DMS53 (cell line): ENCODE results near the gene POU3F3.

Experiments used
- DNase-seq: peaks from one replicate; lab custom pipeline; 2025; lab: John Stamatoyannopoulos, UW

Gene POU3F3

GRCh38 chr2:104861351-104862057, 7.6 kb downstream of the POU3F3 start:
- DNase-seq = no peak

DNA sequence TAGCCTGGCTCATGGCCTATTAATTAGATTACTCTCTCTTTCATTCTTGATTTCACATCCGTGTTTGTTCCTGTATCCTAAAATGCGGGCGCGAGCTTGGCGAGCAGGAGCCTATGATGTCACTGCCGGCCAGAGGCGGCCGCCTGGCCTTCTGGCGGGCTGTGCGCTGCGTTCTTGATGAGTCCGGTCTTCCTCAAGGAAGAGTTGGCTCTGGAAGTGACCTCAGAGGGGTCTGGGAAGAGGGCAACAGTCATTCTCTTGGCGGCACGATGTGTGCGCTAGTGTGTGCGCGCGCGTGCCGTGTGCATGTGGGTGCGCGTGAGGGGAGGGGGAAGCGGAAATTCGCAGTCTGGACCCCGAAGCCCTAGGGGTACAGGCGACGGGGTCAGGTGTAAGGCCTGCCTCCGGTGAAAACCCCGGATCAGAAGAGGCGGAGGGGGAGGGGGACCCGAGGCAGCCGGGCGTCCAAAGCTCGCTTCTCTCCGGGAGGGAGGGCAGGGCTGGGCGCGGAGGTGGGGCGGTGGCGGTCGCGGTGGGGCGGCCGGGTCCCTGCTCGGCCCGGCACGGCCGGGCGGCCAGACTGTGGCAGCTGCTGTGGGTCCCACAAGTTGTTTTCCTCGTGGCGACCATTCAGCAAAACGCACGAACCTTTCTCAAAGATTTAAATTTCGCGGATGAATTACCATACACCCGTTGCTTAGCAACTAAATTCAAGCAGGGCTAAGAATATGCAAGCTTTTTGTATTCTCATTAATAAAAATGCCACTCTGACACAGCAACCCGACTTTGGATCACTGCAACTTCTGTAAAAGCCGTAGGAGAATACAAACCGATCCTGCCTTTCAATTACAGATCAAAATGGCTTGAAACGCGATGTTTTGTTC, 8.4 kb downstream of the POU3F3 start:
- no peak for DNase-seq

DNA sequence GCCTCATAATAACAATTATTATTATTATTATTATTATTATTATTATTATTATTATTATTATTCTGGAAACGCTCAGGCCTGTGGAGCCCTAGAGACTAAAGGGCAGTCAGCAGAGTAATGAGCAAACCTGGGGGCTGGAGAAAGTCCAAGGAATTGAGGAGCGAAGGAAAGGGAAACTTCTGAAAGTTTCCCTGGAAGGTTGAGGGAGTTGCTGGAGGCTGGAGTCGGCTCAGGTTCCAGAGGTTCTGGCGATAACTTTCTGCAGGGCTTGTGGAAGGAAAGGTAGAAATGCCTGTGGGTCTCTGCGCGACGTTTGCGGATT, 9.2 kb downstream of the POU3F3 start:
- DNase-seq = no peak

DNA sequence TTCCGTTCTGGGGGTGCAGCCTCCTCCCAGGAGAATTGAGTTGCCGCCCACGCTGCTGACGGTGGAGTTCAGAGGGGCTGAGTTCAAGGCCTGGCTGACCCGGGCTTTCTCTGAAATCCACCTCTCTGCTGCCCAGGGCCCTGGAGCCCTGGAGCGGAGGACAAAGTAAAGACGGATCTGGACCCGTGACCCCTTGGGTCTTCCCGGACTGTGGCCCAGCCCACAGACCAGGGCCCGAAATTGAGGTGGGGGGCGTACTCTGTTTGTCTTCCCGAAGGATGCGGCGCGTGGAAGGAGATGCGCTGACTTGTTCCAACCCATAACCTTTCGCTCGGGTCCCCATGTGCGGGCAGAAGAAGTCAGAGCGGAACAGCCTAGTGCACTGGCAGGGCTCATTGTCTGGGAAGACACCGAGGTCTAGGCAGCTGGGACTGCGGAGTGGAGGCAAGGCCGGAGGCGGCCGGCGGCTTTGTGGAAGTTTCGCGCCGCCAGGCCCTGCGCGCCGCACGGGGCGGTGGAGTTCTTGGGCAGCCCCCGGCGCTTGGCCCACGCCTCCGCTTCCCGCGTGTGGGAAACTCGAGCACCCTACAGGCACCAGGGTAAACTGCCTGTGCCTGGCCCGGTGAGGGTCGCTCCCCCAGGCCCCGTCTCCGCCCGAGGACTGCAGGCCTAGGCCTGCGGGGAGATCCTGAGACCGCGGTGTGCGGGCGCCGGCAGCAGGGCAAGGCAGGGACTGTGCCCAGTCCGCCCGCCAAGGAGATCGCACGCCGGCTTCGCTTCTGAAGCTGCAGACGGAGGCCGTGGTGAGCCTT, 9.8 kb downstream of the POU3F3 start:
- no peak for DNase-seq

DNA sequence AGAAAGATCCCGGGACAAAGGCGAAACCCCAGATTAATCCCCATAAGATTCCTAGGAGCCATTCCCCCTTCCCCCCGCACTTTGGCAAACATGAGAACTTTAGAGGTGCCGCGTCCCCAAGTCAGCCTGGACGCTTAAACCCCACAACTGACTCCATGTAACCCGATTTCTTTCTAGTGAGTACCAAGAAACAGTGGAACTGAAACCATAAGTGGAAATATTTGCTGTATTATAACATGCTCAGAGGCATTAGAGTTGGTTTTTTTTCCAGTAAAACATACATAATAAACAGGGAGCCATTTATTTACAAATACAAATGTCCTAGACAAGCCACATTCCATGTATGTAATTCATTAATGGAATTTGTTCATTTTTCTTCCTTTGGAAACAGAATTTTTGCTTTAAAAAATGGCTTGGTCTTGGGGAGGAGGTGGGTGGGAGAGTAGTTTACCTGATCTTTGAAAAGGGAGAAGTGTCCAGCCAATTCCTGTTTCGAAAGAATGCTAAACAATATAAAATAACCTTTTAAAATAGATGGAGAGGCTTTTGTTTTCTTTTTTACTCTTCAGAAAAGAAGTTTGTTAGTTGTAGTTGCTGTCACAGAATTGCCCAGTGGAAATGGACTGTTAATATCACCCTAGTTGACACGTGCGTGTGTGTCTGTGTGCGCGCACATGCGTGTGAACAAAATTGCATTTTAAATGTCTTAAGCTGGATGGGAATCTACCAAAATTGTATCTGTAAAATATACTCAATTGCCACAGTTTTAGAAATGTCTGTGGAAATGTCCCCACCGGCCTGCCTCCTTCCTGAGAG, 10.6 kb downstream of the POU3F3 start:
- no peak for DNase-seq

- no peak for DNase-seq
Observed at GRCh38 chr2:104865096-104865470, 11.2 kb downstream of the POU3F3 start.

GRCh38 chr2:104866122-104866864, 12.4 kb downstream of the POU3F3 start:
- no peak for DNase-seq

GRCh38 chr2:104866883-104867812, 13.2 kb downstream of the POU3F3 start:
- no peak for DNase-seq

- no peak for DNase-seq
Observed at GRCh38 chr2:104867813-104868504, 14.0 kb downstream of the POU3F3 start.

DNA sequence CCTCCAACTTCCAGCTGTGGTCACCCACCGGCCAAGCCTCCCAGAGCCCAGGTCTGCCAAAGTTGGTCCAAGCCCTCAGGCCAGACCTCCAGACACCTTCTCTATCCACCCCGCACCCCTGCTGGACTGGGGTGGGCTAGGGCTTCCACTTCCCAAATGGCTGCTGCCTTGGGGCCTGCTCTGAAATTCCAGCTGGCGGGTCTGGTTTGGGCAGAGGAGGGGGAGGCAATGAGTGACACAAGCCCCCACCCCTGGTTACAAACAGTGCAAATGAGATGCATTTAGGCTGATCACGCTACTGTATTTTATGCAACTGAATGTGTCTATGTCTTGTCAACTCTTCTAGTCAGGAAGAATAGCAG, 14.6 kb downstream of the POU3F3 start:
- no peak for DNase-seq

DNA sequence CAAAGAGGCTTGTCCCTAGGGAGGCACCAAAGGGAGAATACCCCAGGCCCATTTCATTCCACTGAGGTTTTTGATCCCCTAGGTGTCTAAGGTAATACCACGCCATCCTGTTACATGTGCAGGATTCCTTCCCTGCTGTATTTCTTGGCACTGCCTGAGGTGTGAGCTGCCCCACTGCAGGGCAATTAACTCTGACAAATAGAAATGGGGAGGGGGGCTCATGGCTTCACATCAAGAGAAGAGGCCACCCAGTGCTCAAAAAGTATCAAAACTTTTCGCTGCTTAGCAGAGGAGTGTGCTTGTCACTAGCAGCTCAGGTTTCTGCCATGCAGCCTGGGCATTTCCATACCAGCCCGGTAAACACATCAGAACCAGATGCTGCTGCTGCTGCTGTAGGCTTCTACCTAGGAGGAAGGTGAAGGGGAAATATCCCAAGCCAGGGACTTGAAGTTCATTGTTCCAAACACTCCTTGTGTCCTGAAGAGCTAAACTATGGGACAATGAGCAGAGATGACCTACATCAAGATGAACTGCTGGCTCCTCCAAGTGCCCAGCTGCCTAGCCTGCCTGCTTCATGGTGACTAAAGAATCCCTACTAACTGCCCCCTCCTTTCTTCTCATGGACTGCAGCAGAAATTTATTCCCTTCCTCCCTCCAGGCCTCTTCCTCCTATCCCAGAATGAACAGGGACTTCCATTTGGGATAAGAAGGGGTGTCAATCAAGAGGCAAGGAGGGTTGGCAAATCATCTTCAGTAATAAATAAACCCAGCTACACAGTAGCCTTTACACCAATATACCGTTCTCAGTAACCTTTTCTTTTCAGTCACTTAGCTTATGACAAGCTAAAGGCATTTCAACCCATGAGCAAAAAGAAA, 16.4 kb downstream of the POU3F3 start:
- no peak for DNase-seq

GRCh38 chr2:104871649-104871971, 17.7 kb downstream of the POU3F3 start:
- no peak for DNase-seq

DNA sequence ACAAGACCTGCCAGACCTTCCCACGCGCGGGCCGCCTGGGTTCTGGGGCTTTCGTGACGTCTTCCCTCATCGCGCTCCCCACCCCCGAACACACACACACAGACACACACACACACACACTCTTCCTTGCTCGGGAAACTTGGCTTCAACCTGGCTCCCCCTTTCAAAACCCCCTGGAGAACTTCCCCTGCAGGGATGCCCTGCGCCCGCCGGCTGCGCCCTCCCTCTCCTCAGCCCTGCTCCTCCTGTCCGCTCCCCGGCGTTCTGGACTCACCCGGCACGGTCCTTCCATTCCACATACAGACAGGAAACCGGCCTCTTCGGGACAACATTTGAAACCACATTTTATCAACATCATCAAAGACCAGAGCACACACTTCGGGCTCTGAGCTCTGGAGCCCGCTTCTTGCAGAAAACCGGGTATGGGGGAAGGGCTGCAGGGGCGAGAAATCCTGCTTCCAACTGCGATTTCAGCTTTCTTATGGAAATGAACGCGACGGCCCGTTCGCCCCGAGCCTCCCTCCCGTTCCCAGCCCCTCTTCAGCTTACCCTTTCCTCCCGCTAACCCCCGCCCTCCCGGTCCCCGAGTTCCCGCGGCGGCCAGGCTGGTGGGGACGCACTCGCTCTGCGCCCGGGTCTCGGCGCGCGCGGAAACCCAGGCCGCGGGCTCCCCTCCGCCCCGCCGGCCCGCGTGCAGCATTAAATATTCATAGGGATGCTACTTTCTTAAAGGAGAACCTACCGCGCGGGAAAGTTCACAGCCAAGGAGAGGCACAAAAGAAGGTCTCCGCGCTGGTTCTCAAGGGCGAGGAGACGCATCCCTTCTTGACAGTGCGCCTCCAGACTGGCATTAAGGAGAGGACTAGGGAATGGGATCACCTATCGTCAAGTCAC, 18.3 kb downstream of the POU3F3 start:
- peak; percentile 39 for DNase-seq

DNA sequence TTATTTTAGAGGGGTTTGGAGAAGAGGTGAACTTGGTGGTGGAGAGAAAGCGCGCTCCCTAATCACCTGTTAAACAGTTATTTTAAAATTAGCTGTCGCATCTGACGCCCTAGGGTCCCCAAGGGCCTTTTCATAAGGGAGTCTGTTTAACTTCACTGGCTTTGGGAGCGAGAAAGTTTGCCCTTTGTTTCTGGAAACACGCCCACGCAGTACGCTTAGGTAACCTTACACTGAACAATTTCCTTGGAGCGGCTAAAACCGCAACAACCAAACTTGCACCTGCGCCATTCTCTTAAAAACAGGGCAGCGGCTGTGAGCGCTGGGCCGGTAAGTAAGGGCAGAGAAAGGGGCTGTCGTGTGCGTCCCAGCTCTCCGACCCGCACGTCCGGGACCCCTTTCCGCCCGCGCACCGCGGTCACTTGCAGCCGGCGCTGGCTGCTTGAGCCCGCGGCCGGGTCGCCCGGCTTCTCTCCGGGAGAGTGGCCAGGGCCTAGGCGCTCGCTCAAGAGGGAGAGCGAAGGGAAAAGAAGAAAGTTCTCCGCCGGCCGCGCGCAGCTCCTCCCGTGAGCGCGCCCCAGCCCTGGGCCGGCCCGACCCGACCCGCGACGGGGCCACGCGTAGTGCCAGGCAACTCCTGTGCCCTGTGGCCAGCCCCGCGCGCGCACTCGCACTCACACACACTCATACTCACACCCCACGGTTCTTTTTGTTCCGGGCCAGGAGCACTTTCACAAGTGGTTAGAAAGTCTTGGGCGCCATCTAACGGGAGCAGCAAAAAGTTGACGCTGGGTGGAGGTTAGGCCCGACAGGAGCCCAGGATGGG, 19.2 kb downstream of the POU3F3 start:
- DNase-seq = peak; percentile 85

DNA sequence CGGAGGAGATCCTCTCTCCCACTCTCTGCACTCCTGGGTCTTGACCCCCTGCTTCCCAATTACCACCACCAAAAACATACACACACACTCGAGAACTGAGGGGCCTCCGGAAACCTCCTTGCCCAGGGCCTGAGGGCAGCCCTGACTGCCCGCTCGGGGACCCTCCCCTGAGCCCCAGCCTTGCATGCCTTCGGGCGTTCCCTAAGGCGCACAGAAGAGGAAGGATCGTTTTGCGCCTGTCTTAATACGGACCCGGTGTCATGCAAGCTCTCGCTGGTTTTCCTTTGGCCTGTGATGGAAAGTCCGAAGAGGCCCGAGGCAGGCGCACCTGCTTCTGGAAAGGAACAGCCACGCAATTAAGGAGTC, 19.8 kb downstream of the POU3F3 start:
- DNase-seq = peak; percentile 37

- no peak for DNase-seq
Observed at GRCh38 chr2:104874230-104874629, 20.3 kb downstream of the POU3F3 start.

- no peak for DNase-seq
Observed at GRCh38 chr2:104875262-104875661, 21.3 kb downstream of the POU3F3 start.
